Bronchus fibroblast of lung (primary cell): ENCODE measurements around the gene PLP1. TPM values are rescaled to one million over a fixed set of nuclear protein-coding genes. Genes with fewer than 3 reads are reported as not detected.

Experiments
- total RNA-seq: library from RNA; depleted of rRNA; stranded (reverse); fragments of >200 nt; gene quantifications from 2 replicates; pipeline ENCODE4 v1.2.3, GENCODE V29; 2015

The PLP1 gene, protein sequence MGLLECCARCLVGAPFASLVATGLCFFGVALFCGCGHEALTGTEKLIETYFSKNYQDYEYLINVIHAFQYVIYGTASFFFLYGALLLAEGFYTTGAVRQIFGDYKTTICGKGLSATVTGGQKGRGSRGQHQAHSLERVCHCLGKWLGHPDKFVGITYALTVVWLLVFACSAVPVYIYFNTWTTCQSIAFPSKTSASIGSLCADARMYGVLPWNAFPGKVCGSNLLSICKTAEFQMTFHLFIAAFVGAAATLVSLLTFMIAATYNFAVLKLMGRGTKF
- under 0.01 and 1.5 TPM in 2 replicates for total RNA-seq

DNA sequence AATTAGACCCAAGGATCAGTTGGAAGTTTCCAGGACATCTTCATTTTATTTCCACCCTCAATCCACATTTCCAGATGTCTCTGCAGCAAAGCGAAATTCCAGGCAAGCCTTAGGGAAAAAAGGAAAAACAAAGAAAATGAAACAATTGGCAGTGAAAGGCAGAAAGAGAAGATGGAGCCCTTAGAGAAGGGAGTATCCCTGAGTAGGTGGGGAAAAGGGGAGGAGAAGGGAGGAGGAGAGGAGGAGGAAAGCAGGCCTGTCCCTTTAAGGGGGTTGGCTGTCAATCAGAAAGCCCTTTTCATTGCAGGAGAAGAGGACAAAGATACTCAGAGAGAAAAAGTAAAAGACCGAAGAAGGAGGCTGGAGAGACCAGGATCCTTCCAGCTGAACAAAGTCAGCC is at the start of gene PLP1:
Gene PLP1, plus strand, starts transcription at position 295 of the 400 bp plus-strand sequence. CDS start 156 bp downstream, outside the sequence.

DNA sequence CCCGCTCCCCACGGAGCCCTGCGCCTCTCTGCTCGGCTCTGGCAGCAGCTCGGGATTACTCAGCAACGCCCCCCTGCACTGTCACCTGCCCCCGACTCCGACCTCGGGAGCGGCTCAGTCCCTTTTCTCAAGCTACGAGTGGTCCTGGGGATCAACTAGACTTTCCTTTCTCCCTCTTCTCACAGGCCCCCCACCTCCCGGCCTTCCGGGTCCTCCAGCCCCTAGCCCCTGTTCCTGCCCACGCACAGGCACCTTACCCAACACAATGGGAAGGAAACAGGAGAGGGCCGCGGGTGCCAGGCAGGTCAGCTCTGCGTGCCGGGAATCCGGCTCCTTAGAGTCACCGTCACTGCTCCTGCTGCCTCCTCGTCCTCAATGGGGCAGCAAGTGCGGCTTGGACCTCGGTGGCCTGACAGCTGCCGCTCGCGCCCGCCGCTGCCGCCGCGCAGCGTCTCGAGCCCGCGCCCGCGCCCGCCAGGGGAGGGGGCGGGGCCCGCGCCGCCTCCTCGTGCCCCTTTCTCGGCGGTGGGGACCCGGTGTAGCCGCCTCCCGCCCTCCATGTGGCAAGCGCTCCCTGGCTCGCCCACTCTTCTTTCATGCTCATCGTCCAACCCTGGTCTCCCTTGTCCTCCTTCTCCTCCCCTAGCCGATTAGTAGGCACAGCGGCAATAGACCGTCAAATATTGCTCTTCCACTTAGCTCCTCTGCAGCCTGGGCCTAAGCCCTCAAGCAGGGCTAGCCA is 55.3 kb downstream of the PLP1 start, which contains the start of gene RAB9B:
Gene RAB9B, minus strand, starts transcription at position 455 of the 742 bp plus-strand sequence. CDS start 6,473 bp downstream, outside the sequence.

Other genes with a start within 250 kb of the PLP1 start
- 25.0 and 29.6 TPM in 2 replicates for gene TCEAL4, start 191.3 kb upstream of the PLP1 start, total RNA-seq
- gene TCEAL3, start 168.9 kb upstream of the PLP1 start, total RNA-seq: 12.3 and 25.6 TPM in 2 replicates
- 10.3 and 20.0 TPM in 2 replicates for gene TCEAL1, start 147.9 kb upstream of the PLP1 start, total RNA-seq
- 382 and 609 TPM in 2 replicates for gene MORF4L2, start 90.1 kb upstream of the PLP1 start, total RNA-seq
- gene TMEM31, start 65.9 kb upstream of the PLP1 start, total RNA-seq: not detected in 2 replicates
- under 0.01 TPM in 2 replicates for gene RAB9B, start 55.4 kb downstream of the PLP1 start, total RNA-seq
- gene TMSB15B, start 185.8 kb downstream of the PLP1 start, total RNA-seq: 9.1 and 11.8 TPM in 2 replicates
- not detected in 2 replicates for gene H2BW1, start 236.9 kb downstream of the PLP1 start, total RNA-seq